Stimulated activated CD4-positive, alpha-beta T cell treated with anti-CD3 and anti-CD28 coated beads, Interleukin-12 subunit alpha, Interleukin-12 subunit beta, amount 100 ng/mL, for 48 hours (primary cell): Measurements from ENCODE around the gene TRIM42.

Experiments
- DNase-seq, 3 donors: peaks; one replicate each; pipeline ENCODE4 v3.0.0-alpha.2; 2020; ENCODE audit warnings: low read depth in 2 of 3, low spot score in 1 of 3

Gene TRIM42

DNA sequence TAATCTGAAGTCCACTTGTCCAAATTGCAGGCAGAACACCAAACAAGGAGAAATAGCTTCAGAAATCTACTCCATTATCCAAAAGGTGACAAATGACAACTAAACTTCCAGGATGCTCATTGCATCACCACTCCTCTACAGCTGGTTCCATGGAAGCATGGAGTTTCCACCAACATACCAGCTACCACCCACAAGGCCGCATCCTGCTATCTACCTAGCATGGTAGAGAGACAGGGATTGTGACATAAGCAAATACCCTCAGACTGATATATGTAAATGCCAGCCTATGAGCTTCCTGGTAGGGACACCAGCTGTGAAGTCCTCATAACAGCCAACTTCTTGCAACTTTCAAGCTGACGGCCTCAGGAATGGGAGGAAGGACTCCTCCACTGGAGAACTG, at the start of gene TRIM42:
Gene TRIM42 (plus strand): TSS at position 301 of the 400 bp plus-strand sequence. CDS start 166 bp downstream, outside the sequence.
- DNase-seq: no peak

DNA sequence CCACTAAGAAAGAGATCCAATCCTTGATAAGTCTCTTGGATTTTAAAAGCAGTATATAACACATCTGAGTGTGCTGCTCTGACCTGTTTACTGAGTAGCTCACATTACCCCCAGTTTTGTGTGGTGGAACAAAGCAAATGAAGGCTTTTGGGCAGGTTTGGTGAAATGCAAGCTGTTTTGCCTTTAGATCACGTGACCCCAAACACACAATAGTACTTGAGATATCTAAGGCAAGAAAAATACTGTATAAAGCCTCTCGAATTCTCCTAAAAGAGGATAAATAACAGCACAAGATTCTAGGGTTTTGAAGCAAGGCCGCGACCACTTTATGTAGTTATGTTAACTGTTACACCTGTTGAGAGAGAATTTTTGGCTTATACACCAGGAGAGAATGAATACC, 49.3 kb upstream of the TRIM42 start:
- no peak for DNase-seq

DNA sequence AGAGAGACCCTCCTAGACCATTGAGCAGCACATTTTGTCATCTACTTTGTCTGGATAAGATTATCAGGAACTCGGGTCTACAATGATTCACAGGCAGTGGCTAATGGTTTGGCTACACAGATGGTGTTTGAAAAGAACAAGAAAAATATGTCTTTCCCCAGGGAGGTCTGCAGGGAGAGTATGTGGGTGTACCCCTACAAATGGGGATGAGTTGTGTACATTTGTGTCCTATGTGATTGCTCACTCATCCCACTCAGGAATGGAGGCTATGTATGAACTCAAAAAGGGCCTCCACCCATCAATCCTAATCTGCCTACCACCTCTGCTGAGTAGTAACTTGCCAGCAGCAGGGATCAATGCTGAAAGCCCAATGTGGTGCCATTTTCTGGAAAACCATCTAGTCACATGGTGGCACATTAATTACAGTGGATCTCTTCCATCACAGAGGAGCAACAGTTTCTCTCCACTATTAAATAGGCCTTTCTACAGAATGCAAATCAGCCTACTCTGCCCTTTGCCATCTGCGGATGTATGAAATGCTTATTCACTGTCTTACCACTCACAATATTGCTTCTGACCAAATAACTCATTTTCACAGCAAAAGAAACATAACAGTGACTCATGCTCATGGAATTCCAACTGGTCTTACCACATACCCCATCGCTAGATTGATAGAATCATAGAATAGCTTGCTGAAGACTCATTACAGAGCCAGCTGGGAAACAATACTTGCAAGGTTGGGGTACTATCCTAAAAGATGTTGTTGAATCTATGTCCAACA, 48.3 kb upstream of the TRIM42 start:
- no peak for DNase-seq

DNA sequence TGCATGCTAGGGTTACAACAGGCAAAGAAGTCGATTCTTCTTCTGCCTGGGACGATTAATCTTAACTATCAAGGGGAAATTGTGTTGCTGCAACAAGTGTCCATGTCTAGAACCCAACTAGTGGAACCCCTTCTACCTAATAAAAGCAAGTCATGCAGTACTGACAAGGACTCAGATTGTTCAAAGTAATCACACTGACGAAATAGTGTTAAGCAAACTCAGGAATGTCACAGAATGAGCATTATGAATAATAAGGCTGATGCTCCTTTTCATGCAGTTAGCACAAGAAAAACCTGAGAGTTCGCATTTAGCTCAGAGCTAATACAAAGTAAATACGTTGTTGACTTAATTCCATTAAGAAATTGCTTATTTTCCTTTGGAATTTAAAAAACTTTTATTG, 47.5 kb upstream of the TRIM42 start:
- DNase-seq: no peak

- no peak for DNase-seq
These were observed 47.0 kb upstream of the TRIM42 start for GRCh38 chr3:140630866-140631265.

GRCh38 chr3:140635276-140635675, 42.6 kb upstream of the TRIM42 start:
- no peak for DNase-seq

GRCh38 chr3:140636406-140637138, 41.3 kb upstream of the TRIM42 start:
- no peak for DNase-seq

DNA sequence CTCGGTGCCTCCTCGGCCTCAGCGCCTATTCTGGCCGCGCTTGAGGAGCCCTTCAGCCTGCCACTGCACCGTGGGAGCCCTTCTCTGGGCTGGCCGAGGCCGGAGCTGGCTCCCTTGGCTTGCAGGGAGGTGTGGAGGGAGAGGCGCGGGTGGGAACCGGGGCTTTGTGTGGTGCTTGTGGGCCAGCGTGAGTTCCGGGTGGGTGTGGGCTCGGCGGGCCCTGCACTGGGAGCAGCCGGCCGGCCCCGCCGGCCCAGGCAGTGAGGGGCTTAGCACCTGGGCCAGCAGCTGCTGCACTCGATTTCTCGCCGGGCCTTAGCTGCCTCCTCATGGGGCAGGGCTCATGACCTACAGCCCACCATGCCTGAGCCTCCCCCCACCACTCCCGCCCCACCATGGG, 26.6 kb upstream of the TRIM42 start:
- no peak for DNase-seq

DNA sequence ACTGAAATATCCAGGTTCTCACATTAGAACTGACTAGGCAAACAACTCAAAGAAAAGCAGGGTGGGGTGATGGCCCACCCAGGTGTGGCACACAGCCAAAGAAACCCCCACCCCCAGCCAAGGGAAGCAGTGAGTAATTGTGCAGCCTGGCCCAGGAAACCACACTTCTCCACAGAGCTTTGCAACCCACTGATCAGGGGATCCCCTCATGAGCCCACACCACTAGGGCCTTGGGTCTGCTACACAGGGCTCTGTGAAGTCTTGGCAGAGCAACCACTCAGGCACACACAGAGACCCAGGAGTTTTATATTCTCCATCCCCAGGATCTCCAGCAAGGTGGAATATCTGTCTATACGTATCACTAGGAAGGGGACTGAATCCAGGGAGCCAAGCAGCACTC, 22.2 kb upstream of the TRIM42 start:
- no peak for DNase-seq

DNA sequence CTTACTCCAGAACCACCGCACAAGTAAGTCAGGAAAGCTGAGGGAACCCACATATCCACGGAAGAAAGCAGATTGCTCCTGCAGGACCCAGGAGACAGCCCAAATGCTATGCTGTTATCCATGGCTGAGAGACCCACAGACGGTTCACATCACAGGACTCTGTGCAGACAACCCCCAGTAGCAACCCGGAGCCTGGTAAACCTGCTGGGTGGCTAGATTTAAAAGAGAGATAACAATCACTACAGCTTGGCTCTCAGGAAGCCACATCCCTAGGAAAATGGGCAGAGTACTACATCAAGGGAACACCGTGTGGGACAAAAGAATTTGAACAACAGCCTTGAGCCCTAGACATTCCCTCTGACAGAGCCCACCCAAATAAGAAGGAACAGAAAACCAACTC, 13.8 kb upstream of the TRIM42 start:
- no peak for DNase-seq

DNA sequence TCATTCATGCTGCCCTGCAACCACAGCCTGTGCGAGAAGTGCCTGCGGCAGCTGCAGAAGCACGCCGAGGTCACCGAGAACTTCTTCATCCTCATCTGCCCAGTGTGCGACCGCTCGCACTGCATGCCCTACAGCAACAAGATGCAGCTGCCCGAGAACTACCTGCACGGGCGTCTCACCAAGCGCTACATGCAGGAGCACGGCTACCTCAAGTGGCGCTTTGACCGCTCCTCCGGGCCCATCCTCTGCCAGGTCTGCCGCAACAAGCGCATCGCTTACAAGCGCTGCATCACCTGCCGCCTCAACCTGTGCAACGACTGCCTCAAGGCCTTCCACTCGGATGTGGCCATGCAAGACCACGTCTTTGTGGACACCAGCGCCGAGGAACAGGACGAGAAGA, 4.7 kb downstream of the TRIM42 start:
- no peak for DNase-seq

- DNase-seq: no peak
These were observed 8.3 kb downstream of the TRIM42 start for GRCh38 chr3:140686128-140686527.

- no peak for DNase-seq
These were observed 9.1 kb downstream of the TRIM42 start for GRCh38 chr3:140686948-140687347.

DNA sequence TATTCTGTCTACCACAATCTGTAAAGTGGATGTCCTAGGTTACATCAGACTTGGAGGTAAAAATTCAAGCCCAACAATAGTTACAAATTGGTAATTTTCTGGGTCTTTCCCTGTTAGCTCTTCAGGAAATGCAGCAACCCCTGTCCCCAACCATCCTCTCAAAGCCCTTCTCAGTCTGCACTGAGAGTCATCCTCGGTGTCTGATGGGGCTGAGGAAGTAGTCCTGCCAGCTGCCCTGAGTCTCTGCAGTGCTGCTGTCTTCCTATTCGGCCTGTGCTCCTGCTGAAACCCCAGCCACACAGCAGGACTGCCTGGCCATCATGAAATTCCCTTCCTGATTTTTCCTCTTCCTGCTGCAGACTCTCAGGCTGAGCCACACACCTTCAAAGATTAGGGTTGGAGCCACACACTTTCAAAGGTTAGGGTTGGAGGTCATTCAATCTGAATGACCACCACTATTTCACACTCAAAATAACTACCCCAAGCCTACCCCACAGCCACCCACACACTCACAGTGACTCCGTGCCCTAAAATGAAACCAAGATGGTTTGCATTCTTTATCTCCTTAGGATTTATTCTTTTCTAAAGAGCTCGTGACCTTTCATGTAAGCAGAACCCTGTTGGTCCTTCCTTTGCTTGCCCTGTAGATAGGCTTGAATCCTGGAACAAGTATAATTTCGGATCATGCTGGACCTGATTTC, 17.6 kb downstream of the TRIM42 start:
- no peak for DNase-seq

GRCh38 chr3:140699516-140700231, 21.8 kb downstream of the TRIM42 start:
- no peak for DNase-seq

DNA sequence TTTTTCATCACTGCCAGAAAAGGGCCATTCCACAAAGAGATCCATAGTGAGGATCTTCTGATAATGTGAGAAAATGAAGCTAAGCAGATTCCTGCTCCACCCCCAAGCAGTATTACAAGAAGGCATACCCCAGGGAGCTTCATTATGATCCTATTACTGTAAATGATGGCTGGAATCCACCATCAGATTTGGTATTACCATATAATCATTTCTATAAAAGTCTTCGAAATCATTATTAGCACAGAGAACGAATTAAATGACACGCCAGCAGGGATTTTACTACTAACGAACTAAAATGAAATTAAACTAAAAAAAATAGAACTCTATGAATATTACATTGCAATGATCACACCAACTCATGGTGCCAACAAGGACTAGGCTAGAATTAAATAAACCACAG, 24.4 kb downstream of the TRIM42 start:
- DNase-seq: no peak

DNA sequence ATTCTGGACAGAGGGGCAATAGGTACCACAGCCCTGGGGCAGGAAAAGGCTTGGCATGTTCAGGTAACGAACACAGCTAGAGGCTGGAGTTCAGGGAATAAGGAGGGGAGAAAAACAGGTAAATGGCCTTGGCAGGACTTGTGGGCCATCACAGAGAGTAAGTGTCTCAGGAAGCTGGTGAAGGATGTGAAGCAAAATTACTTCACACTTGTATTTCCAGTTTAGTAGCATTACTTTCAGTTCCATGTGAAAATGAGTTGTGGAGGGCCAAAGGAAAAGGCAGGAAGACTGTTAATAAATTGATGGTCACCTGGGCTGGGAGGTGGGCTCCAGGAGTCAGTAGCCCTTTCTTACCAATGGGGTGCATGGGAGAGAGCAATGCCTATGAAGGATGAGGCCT, 25.6 kb downstream of the TRIM42 start:
- no peak for DNase-seq

DNA sequence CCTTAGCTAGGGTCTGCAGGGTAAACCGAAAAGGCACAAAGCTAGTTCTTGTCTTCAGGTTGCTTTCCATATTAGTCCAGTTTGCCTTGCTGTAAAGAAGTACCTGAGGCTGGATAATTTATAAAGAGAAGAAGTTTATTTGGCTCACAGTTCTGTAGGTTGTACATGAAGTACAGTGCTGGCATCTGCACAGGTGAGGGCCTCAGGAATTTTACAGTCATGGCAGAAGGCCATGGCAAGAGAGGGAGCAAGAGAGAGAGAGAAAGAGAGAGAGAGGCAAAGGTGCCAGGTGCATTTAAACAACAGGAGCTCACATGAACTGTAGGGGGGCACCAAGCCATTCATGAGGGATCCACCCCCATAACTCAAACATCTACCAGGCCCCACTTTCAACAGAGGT, 26.9 kb downstream of the TRIM42 start:
- no peak for DNase-seq

GRCh38 chr3:140705954-140706353, 28.1 kb downstream of the TRIM42 start:
- no peak for DNase-seq

DNA sequence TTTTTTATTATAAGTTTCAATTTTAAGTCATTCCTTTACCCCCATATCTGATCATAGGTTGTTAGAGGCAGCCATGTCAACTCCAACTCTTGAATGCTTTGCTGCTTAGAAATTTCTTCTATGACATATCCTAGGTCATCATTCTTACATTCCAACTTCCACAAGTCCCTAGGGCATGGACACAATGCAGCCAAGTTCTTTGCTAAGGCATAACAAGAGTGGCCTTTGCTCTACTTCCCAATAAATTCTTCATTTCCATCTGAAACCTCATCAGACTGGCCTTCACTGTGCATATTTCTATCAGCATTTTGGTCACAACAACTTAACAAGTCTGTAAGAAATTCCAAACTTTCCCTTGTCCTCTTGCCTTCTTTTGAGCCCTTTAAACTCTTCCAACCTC, 28.5 kb downstream of the TRIM42 start:
- DNase-seq: no peak

DNA sequence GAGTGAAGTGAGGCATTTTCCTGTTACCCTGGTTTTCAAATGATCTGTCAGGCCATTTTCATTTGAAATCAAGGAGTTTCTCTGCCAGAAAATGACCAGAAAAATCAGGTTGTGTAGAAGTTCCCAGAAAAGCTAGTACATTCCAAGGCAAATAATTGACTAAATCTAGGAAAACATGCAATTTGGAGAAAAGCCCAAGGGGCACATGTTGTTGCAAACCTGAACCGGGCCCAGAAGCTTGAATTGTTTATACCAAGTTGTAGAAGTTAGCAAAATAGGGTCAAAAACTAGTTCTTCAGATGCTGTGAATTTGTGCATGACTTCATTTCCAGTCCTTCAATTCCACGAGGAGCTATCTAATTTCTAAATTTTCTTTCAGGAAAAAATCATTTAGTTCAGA, 31.0 kb downstream of the TRIM42 start:
- DNase-seq: no peak
